Posterior vena cava (tissue), 2 donors: ENCODE data around the gene IL6ST. TPM values are rescaled to one million over a fixed set of nuclear protein-coding genes. Genes with fewer than 3 reads are reported as not detected.
"Not testable (repeated sequence)": the region's sequence is repeated elsewhere in the genome, so short reads cannot be mapped to it uniquely, and the experiment has no call there.

Source experiments
- DNase-seq: peaks from one replicate; pipeline ENCODE4 v3.0.0-alpha.2; 2020; ENCODE audit warnings: low spot score
- intact Hi-C, 2 donors: fragments of 100-400 bp; cut with DNase I; formaldehyde crosslinking; loops; one replicate each; pipeline versions ENCODE4 v1.14.1 to v1.14.2; 2022 to 2023
- long read RNA-seq, 2 donors: library from polyadenylated mRNA; unstranded; transcript quantifications; one replicate each; pipeline ENCODE4 v2.0.0, GENCODE V29; 2020 to 2021
- total RNA-seq, 2 donors: library from RNA; stranded (reverse); fragmentation: NEBNext Ultra II Directional; extraction: Animal tissue kit (Norgen Biotek cat#: 25700); gene quantifications; one replicate each; pipeline ENCODE4 v1.2.1, GENCODE V29; 2021
- donor health status: DM: yes; HTN: yes; CAD: no.
- donor health status: DM: yes; HTN: yes; CAD: no.

Gene IL6ST
- total RNA-seq: 100 to 1,000 TPM; 359 to 375 TPM
- long read RNA-seq, donor 1, full-length matches to known transcripts: 11 of 34 reads
- long read RNA-seq, donor 1, partial matches to known transcripts: 5 of 34 reads
- long read RNA-seq, donor 1, other reads (novel, unspliced or antisense): 18 of 34 reads
- long read RNA-seq, donor 2, full-length matches to known transcripts: 145 of 196 reads
- long read RNA-seq, donor 2, partial matches to known transcripts: 22 of 196 reads
- long read RNA-seq, donor 2, other reads (novel, unspliced or antisense): 29 of 196 reads

DNA sequence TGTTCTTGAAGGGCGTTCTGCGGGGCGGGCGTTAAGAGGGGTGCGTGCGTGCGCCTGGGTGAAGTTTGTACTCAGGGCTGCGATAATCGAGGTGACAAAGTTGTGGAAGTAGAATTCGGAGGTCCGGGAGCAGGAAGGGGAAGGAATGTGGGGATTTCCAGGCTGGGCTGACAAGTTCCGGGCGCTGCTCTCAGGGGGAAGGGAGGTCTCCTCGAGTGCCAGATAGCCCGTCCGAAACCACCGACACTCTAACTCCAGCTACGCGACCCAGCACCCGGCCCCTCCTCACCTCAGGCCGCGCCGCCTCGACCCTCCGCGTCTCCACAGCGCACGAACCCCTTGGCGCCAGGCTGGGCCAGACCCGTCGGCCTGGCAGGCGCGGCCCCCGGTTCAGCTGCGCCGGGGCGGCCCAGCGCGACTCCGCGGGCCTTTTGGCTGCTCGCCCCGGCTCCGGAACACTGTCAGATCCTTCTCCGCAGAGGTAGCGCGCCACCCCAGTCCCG lies at the start of gene IL6ST:
Gene IL6ST, minus strand, starts transcription at position 469 of the 503 bp plus-strand sequence. CDS start 18,685 bp downstream, outside the sequence.
- intact Hi-C loops: loop anchor here in 1 of 2 donors (5.0 kb wide), 1 partner anchor 422 kb away; no protein-coding TSS in a partner anchor

DNA sequence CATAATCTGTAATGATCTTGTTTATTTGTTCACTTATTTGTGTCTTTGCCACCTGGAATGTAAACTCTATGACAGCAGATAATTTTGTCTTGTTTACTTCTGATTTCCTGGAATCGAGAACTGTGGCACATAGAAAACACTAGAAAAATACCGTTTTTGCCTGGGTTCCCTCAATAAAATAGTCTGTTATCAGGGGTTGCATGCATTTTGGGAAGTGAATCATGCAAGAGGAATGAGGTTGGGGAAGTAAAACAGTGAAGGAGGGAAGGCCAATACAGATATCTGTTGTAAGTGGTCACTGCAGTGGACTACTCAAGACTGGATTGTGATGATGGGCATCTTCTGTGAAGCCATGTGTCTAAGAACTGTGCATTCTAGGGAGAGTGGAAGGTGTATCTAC lies 45.2 kb upstream of the IL6ST start:
- DNase-seq: no peak
- intact Hi-C loops: loop anchor here in 1 of 2 donors (5.0 kb wide), 1 partner anchor 188 kb away; the partner anchor contains the start of gene IL31RA

More for the DNA sequence above, at the start of gene IL6ST:
- DNase-seq: no peak

DNA sequence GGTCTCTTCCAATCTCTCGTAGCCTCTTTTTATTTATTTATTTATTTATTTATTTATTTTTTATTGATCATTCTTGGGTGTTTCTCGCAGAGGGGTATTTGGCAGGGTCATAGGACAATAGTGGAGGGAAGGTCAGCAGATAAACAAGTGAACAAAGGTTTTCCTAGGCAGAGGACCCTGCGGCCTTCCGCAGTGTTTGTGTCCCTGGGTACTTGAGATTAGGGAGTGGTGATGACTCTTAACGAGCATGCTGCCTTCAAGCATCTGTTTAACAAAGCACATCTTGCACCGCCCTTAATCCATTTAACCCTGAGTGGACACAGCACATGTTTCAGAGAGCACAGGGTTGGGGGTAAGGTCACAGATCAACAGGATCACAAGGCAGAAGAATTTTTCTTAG lies 43.4 kb upstream of the IL6ST start:
- not testable (repeated sequence) for DNase-seq
- intact Hi-C loops: loop anchor here in 1 of 2 donors (5.0 kb wide), 1 partner anchor 186 kb away; the partner anchor contains the start of gene IL31RA

DNA sequence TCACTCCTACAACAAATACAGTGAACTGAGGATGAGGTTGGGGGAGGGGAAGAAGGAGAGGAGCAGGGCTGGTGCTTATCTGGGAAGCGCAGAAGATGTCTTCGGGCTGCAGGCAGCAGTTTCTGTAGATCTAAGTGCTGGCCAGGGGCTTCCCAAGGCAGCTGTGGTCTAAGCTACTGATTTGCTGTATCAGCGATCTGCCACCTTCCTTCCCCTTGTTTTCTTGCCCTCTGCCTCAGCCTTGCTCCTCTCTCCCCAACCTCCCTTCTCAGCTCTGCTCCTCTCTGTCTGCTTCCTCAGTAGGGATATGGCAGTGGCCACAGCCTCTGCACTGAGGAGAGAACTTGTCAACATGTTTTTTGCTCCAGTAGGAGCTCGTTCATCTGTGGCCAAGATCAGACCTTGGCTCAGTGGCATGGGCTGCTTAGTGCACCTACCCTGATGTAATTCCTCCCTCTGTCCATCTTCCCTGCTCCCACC lies 42.8 kb upstream of the IL6ST start:
- intact Hi-C loops: loop anchor here in 1 of 2 donors (5.0 kb wide), 1 partner anchor 185 kb away; the partner anchor contains the start of gene IL31RA
- DNase-seq: no peak

DNA sequence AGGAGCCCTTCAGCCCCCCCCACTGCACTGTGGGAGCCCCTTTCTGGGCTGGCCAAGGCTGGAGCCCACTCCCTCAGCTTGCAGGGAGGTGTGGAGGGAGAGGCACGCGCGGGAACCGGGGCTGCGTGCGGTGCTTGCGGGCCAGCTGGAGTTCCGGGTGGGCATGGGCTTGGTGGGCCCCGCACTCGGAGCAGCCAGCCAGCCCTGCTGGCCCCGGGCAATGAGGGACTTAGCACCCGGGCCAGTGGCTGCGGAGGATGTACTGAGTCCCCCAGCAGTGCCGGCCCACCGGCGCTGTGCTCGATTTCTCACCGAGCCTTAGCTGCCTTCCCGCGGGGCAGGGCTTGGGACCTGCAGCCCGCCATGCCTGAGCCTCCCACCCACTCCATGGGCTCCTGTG lies 40.6 kb upstream of the IL6ST start:
- intact Hi-C loops: loop anchor here in 1 of 2 donors (5.0 kb wide), 1 partner anchor 183 kb away; the partner anchor contains the start of gene IL31RA
- DNase-seq: not testable (repeated sequence)

DNA sequence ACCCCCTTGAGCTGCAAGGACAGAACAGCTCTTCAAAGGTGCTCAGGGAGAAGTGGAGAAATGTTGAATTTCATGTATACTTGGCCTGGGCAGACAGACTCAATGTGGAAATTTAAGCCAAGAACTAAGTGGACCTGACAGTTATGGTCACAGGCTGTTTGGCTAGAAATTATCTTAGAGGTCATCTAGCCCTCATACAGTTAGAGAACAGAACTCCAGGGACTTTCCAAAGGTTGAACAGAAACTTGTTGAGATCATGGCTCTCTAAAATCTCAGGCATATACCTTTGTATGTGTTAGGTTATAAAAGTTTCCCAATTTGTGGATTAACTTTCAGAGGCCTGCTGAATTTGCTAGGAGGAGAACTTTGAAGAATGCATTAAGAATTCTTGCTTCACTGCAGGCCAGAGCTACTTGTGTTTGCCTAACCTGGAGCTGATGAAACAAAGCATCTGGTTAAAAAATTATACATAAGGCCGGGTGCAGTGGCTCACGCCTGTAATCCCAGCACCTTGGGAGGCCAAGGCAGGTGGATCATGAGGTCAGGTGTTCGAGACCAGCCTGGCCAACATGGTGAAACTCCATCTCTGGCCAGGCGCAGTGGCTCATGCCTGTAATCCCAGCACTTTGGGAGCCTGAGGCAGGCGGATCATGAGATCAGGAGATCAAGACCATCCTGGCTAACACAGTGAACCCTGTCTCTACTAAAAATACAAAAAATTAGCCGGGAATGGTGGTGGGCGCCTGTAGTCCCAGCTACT lies 35.3 kb upstream of the IL6ST start:
- intact Hi-C loops, DNase-seq: not testable (repeated sequence)

DNA sequence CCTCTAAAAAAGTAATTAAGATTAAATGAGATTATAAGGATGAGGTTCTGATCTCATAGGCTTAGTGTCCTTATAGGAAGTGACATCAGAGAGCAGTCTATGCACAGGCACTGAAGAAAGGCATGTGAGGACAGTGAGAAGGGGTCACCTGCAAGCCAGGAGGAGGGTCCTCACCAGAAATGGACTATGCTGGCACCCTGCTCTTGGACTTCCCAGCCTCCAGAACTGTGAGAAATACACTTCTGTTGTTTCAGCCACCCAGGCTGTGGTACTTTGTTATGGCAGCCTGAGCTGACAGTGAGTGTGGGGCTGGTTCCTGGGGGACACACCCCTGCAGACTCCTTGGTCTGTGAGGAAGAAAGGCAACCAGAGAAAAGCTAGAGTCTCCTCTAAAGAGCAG lies 34.7 kb upstream of the IL6ST start:
- no peak for DNase-seq
- intact Hi-C loops: no loop called here

DNA sequence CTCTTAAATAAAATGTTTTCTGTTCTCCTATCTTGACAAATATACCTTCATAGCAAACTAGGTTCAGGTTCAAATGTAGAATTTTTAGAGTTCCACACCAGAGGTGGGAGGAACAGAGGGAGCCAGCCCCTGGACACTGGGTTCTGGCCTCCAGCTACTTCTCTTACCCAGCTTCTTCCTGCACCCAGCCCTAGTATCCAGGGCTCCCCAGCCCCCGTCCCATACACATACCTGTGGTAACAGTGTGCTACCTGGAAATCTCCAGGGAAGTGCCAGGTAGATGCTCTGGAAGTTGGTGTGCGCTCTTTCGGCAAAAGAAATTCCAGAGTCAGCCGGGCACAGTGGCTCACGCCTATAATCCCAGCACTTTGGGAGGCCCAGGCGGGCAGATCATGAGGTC lies 33.9 kb upstream of the IL6ST start:
- intact Hi-C loops: no loop called here
- DNase-seq: no peak

DNA sequence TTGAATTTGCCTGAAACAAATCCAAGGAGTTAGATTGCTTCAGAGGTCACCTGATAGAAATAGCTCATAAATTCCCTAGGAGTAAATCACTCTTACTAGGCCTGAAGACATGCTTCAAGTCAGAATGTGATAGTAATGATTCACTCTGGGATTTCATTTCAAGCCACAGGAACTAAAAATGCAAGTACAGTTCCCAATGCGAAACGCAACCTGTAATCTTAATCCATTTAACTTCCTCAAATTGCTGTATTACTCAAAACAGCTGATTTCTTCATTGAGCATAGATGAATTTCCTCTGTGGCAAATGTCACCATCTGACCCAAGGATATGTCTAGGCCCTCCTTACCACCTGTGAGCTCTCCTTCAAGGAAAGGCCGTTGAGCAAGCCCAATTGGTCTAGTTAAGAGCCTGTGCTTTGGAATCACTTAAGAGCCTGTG lies 32.1 kb upstream of the IL6ST start:
- intact Hi-C loops: no loop called here
- no peak for DNase-seq

DNA sequence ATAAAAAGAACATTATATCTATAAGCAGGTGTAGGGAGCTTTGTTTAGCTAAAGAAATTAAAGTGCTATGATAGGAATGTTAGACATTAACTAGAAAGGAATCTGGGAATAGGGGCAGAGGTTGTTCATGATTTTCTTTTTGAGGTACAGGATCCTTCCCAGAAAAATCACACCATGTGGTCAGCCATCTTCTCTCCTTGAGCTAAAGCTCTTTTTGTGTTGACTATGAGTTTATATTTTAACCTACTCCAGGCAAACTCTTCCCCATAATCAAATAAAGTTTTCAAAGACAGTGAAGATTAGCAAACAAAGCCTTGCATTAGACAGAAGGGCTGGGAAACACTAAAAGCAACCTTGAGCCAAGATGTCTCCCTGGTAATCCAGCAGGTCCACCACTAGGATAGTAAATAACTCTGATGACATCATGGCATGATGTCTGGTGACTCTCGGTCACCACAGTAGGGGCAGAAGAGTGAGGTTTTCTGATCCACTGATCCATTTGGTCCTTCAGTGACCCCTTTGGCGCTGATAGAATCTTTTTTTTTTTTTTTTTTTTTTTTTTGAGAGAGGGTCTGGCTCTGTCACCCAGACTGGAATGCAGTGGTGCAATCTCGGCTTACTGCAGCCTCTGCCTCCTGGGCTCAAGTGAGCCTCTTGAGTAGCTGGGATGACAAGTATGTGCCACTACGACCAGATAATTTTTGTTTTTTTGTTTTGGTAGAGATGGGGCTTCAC lies 30.6 kb upstream of the IL6ST start:
- intact Hi-C loops: no loop called here
- DNase-seq: no peak

DNA sequence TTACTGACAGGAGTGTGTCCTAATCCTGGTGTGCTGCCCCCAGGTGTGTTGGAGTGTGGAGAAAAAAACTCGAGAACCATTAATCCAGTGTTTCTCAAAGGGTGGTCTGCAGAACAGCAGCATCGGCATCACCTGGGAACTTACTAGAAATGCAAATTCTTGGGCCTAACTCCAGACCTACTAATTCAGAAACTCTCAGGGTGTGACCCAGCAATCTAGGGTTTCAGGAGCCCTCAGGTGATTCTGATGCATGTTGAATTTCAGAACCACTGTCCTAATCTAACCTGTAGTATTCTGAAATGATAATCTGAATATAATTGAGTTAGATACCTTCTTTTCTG lies 30.0 kb upstream of the IL6ST start:
- intact Hi-C loops: no loop called here
- DNase-seq: no peak

DNA sequence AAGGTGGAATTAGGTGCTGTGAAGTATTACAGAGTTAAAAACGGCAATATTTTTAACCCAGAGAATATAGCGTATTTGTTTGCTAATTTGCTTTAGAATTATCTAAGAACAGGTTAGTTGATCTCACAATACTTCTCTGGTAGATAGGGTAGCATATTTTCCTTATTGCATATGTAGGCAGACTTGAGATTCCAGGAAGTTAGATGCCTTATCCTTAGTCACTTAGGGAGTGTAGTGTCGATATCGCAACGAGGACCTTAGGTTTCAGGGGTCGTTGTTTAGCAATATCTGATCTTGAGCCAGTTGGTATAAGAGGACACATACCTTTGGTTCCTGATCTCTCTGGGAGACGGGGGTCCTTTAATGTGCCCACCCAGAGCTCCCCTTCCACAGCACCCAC lies 28.5 kb upstream of the IL6ST start:
- intact Hi-C loops: no loop called here
- DNase-seq: no peak

DNA sequence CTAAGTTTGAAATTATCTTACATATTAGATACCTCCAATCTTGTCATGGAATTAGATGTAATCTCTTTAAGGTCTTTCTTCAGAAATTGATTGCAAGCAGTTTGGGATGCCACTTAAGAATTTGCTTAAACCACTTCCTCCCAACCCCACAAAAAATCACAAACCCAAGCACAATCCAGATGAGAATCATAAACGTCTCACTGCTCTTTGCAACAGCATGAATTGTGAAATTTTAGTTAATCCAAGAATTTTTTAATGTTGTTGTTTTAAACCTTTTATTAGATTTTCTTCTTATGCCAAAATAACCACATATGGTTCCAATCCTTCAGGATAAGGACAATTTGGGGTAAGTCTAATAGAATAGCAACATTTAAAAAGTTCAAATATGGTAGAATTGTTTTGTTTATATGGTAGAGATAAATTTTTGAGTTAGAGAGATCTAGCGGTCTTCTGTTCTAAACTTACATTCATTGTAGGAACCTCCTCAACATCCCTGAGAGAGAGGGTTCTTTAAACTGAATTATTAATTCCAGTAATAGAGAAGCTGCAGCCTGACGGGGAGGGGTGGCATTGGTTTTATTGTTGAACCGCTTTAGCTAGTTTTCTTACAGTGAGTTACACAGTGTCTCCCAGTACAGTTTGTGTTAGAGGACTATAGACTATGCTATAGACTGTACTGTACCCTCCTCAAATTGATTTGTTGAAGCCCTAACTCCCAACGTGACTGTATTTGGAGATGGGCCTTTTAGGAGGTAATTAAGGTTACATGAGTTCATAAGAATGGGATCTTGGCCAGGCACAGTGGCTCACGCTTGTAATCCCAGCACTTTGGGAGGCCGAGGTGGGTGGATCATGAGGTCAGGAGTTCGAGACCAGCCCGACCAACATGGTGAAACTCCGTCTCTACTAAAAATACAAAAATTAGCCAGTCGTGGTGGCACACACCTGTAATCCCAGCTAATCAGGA lies 24.8 kb upstream of the IL6ST start:
- intact Hi-C loops: no loop called here
- DNase-seq: no peak

DNA sequence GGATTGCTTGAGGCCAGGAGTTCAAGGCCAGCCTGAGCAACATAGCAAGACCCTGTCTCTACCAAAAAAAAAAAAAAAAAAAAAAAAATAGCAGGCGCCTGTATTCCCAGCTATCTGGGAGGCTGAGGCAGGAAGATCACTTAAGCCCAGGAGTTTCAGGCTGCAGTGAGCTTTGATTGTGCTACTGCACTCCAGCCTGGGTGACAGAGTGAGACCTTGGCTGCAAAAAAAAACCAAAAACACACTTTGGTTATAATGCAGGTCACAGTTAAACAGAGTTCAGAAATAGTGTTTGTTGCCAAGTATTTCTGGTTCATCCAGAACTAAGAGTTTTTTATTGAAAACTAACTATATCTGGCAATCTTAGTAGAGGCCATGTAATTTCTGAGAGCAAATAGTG lies 24.1 kb upstream of the IL6ST start:
- DNase-seq: no peak
- intact Hi-C loops: no loop called here

DNA sequence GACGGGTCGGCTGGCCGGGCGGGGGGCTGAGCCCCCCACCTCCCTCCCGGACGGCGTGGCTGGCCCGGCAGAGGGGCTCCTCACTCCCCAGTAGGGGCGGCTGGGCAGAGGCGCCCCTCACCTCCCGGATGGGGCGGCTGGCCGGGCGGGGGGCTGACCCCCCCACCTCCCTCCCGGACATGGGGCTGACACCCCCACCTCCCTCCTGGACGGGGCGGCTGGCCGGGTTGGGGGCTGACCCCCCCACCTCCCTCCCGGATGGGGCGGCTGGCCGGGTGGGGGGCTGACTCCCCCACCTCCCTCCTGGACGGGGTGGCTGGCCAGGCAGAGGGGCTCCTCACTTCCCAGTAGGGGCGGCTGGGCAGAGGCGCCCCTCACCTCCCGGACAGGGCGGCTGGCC lies 19.9 kb upstream of the IL6ST start:
- intact Hi-C loops, DNase-seq: not testable (repeated sequence)

DNA sequence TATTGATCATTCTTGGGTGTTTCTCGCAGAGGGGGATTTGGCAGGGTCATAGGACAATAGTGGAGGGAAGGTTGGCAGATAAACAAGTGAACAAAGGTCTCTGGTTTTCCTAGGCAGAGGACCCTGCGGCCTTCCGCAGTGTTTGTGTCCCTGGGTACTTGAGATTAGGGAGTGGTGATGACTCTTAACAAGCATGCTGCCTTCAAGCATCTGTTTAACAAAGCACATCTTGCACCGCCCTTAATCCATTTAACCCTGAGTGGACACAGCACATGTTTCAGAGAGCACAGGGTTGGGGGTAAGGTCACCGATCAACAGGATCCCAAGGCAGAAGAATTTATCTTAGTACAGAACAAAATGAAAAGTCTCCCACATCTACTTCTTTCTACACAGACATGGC lies 19.2 kb upstream of the IL6ST start:
- DNase-seq, intact Hi-C loops: not testable (repeated sequence)

DNA sequence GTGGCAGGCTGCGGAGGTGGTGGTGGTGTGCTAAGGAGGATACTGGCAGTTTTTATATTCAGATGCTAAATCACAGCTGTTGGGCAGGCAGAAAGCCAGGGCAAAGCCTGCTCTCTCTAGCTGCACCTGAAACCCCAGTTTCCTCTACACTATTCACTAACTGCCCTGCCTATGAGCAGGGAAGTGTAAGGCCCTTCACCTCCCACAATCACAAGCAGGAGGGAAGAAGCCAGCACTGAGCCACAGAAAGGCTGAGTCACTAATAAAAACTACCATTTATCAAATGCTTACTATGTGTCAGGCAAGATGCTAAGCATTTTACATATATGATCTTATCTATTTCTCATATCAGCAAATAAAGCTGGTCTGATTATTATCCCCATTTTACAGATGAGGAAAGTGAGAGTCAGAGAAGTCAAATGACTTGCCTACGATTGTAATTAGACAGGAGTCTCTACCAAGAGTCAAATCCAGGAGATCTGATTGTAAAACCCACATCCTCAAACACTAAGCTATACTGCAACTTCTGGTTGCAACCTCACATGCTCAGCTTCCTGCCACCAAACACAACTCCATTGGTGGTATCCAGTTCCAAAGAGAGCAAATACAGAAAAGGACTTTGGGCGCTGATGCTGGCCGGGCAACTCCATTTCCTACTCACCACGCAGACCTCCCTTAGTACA lies 17.7 kb upstream of the IL6ST start:
- no peak for DNase-seq
- intact Hi-C loops: no loop called here

DNA sequence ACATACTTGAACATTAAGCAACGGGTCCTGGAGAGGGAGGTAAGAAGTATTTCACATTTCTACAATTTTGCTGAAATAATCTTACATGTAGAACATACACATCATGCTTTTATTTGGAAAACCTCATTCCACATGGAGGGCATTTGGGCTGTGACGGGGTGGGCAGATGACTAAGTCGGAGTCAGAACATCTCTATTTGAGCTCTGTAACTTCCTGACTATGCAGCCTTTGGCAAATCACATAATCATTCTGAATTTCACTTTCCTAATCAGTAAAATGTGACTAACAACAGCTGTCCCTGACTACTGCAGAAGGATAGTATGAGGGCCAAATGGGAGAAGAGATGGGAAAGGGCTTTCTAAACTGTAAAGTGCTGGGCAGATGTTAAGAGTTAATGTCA lies 17.1 kb upstream of the IL6ST start:
- intact Hi-C loops: no loop called here
- DNase-seq: no peak
